ENCODE results near the gene RPS21.

The RPS21 gene

GRCh38 chr20:62363920-62364851 lies 22.7 kb upstream of the RPS21 start:
- peaks cover 63% of the 10 kb centered on the region for H3K27me3 ChIP-seq
- no peak for TF ChIP-seq CTCF (IDR thresholded peaks at IDR 0.05)
- no peaks in the 10 kb centered on the region for H3K36me3 ChIP-seq
- H3K27ac ChIP-seq, result no peak overlapping the region
- H3K4me1 ChIP-seq (ENCODE audit: control insufficient read depth in 1 of 2, insufficient read depth in 1 of 2, low read depth in 1 of 2, low read length in 1 of 2), result peaks cover 5 to 18% of the 10 kb centered on the region in 2 experiments
- H3K9me3 ChIP-seq, result no peaks in the 10 kb centered on the region
- no peak overlapping the region for H3K4me3 ChIP-seq (ENCODE audit: low read depth in 1 of 2, low read length in 1 of 2)

GRCh38 chr20:62364911-62365736 lies 21.8 kb upstream of the RPS21 start:
- Histone ChIP-seq H3K4me1 (ENCODE audit: control insufficient read depth in 1 of 2, insufficient read depth in 1 of 2, low read depth in 1 of 2, low read length in 1 of 2) (peaks cover 5 to 18% of the 10 kb centered on the region in 2 experiments), H3K4me3 (ENCODE audit: low read depth in 1 of 2, low read length in 1 of 2) (no peak overlapping the region), H3K27ac (no peak overlapping the region)

GRCh38 chr20:62365814-62366369 lies 21.0 kb upstream of the RPS21 start:
- H3K9me3 ChIP-seq, result no peaks in the 10 kb centered on the region
- no peaks in the 10 kb centered on the region for H3K36me3 ChIP-seq
- H3K4me3 ChIP-seq (ENCODE audit: low read depth in 1 of 2, low read length in 1 of 2), result no peak overlapping the region
- H3K4me1 ChIP-seq (ENCODE audit: control insufficient read depth in 1 of 2, insufficient read depth in 1 of 2, low read depth in 1 of 2, low read length in 1 of 2), result peaks cover 5 to 18% of the 10 kb centered on the region in 2 experiments
- no peak overlapping the region for H3K27ac ChIP-seq
- H3K27me3 ChIP-seq, result peaks cover 81% of the 10 kb centered on the region
- no peak for TF ChIP-seq CTCF (IDR thresholded peaks at IDR 0.05)

More at GRCh38 chr20:62364911-62365736, 21.8 kb upstream of the RPS21 start:
- H3K36me3 ChIP-seq, result no peaks in the 10 kb centered on the region
- no peaks in the 10 kb centered on the region for H3K9me3 ChIP-seq
- no peak for TF ChIP-seq CTCF (IDR thresholded peaks at IDR 0.05)
- peaks cover 73% of the 10 kb centered on the region for H3K27me3 ChIP-seq

- Histone ChIP-seq H3K36me3 (no peaks in the 10 kb centered on the region), H3K4me3 (ENCODE audit: low read depth in 1 of 2, low read length in 1 of 2) (no peak overlapping the region), H3K9me3 (no peaks in the 10 kb centered on the region), H3K4me1 (ENCODE audit: control insufficient read depth in 1 of 2, insufficient read depth in 1 of 2, low read depth in 1 of 2, low read length in 1 of 2) (peaks cover 5 to 18% of the 10 kb centered on the region in 2 experiments), H3K27me3 (peaks cover 87% of the 10 kb centered on the region), H3K27ac (no peak overlapping the region)
- TF ChIP-seq CTCF (IDR thresholded peaks at IDR 0.05), result no peak
These were observed 20.4 kb upstream of the RPS21 start for GRCh38 chr20:62366370-62367135.

GRCh38 chr20:62367136-62367632 lies 19.7 kb upstream of the RPS21 start, which contains the start of gene LAMA5:
Gene LAMA5 (minus strand): TSS chr20:62367312. CDS start chr20:62367245, 67 bp downstream.
- no peaks in the 10 kb centered on the region for H3K9me3 ChIP-seq
- no peaks in the 10 kb centered on the region for H3K36me3 ChIP-seq
- no peak within 1 kb of the TSS for H3K27ac ChIP-seq
- peaks cover 92% of the 10 kb centered on the region for H3K27me3 ChIP-seq
- H3K4me1 ChIP-seq (ENCODE audit: control insufficient read depth in 1 of 2, insufficient read depth in 1 of 2, low read depth in 1 of 2, low read length in 1 of 2), result peaks cover 5 to 18% of the 10 kb centered on the region in 2 experiments
- no peak for TF ChIP-seq CTCF (IDR thresholded peaks at IDR 0.05)
- peak within 1 kb of the TSS in 1 of 2 experiments; percentile 40 for H3K4me3 ChIP-seq (ENCODE audit: low read depth in 1 of 2, low read length in 1 of 2)
